ENCODE measurements around the gene TNPO3.
"Not testable (repeated sequence)": the region's sequence is repeated elsewhere in the genome, so short reads cannot be mapped to it uniquely, and the experiment has no call there.

TNPO3 gene

GRCh38 chr7:129084801-129085551 lies 30.1 kb upstream of the TNPO3 start:
- no peaks in the 10 kb centered on the region for H3K4me1 ChIP-seq (ENCODE audit: control insufficient read depth, insufficient read depth, low read length)
- no peak overlapping the region for H3K4me3 ChIP-seq (ENCODE audit: low read length)

GRCh38 chr7:129083525-129083924 lies 28.6 kb upstream of the TNPO3 start:
- Histone ChIP-seq H3K27me3 (ENCODE audit: control insufficient read depth, insufficient read depth, low read length) (no peaks in the 10 kb centered on the region), H3K36me3 (ENCODE audit: control insufficient read depth, insufficient read depth, low read length) (no peaks in the 10 kb centered on the region), H3K4me3 (ENCODE audit: low read length) (no peak overlapping the region)

More at GRCh38 chr7:129084801-129085551, 30.1 kb upstream of the TNPO3 start:
- H3K9me3 ChIP-seq (ENCODE audit: control insufficient read depth, low read length), result no peaks in the 10 kb centered on the region
- no peaks in the 10 kb centered on the region for H3K36me3 ChIP-seq (ENCODE audit: control insufficient read depth, insufficient read depth, low read length)
- no peaks in the 10 kb centered on the region for H3K27me3 ChIP-seq (ENCODE audit: control insufficient read depth, insufficient read depth, low read length)
- H3K9ac ChIP-seq (ENCODE audit: low read length), result no peak overlapping the region

GRCh38 chr7:129078455-129078854 lies 23.5 kb upstream of the TNPO3 start:
- no peaks in the 10 kb centered on the region for H3K4me1 ChIP-seq (ENCODE audit: control insufficient read depth, insufficient read depth, low read length)
- H3K9ac ChIP-seq (ENCODE audit: low read length), result no peak overlapping the region
- H3K36me3 ChIP-seq (ENCODE audit: control insufficient read depth, insufficient read depth, low read length), result no peaks in the 10 kb centered on the region
- H3K9me3 ChIP-seq (ENCODE audit: control insufficient read depth, low read length), result no peaks in the 10 kb centered on the region
- no peaks in the 10 kb centered on the region for H3K27me3 ChIP-seq (ENCODE audit: control insufficient read depth, insufficient read depth, low read length)
- H3K4me3 ChIP-seq (ENCODE audit: low read length), result no peak overlapping the region

More at GRCh38 chr7:129083525-129083924, 28.6 kb upstream of the TNPO3 start:
- no peaks in the 10 kb centered on the region for H3K4me1 ChIP-seq (ENCODE audit: control insufficient read depth, insufficient read depth, low read length)
- no peaks in the 10 kb centered on the region for H3K9me3 ChIP-seq (ENCODE audit: control insufficient read depth, low read length)
- no peak overlapping the region for H3K9ac ChIP-seq (ENCODE audit: low read length)

GRCh38 chr7:129076886-129077285 lies 22.0 kb upstream of the TNPO3 start:
- Histone ChIP-seq H3K9me3 (ENCODE audit: control insufficient read depth, low read length) (no peaks in the 10 kb centered on the region), H3K36me3 (ENCODE audit: control insufficient read depth, insufficient read depth, low read length) (no peaks in the 10 kb centered on the region), H3K9ac (ENCODE audit: low read length) (no peak overlapping the region), H3K4me1 (ENCODE audit: control insufficient read depth, insufficient read depth, low read length) (no peaks in the 10 kb centered on the region), H3K27me3 (ENCODE audit: control insufficient read depth, insufficient read depth, low read length) (no peaks in the 10 kb centered on the region), H3K4me3 (ENCODE audit: low read length) (no peak overlapping the region)

GRCh38 chr7:129074994-129075393 lies 20.1 kb upstream of the TNPO3 start:
- H3K9ac ChIP-seq (ENCODE audit: low read length), result no peak overlapping the region
- H3K27me3 ChIP-seq (ENCODE audit: control insufficient read depth, insufficient read depth, low read length), result no peaks in the 10 kb centered on the region
- no peaks in the 10 kb centered on the region for H3K9me3 ChIP-seq (ENCODE audit: control insufficient read depth, low read length)
- no peaks in the 10 kb centered on the region for H3K4me1 ChIP-seq (ENCODE audit: control insufficient read depth, insufficient read depth, low read length)
- no peak overlapping the region for H3K4me3 ChIP-seq (ENCODE audit: low read length)
- H3K36me3 ChIP-seq (ENCODE audit: control insufficient read depth, insufficient read depth, low read length), result no peaks in the 10 kb centered on the region

- no peaks in the 10 kb centered on the region for H3K36me3 ChIP-seq (ENCODE audit: control insufficient read depth, insufficient read depth, low read length)
- no peak overlapping the region for H3K9ac ChIP-seq (ENCODE audit: low read length)
- H3K9me3 ChIP-seq (ENCODE audit: control insufficient read depth, low read length), result no peaks in the 10 kb centered on the region
- no peaks in the 10 kb centered on the region for H3K4me1 ChIP-seq (ENCODE audit: control insufficient read depth, insufficient read depth, low read length)
- H3K4me3 ChIP-seq (ENCODE audit: low read length), result no peak overlapping the region
- peaks cover under 1% of the 10 kb centered on the region for H3K27me3 ChIP-seq (ENCODE audit: control insufficient read depth, insufficient read depth, low read length)
Observed at GRCh38 chr7:129074361-129074871, 19.5 kb upstream of the TNPO3 start.

- H3K36me3 ChIP-seq (ENCODE audit: control insufficient read depth, insufficient read depth, low read length), result no peaks in the 10 kb centered on the region
- H3K4me1 ChIP-seq (ENCODE audit: control insufficient read depth, insufficient read depth, low read length), result no peaks in the 10 kb centered on the region
- H3K9me3 ChIP-seq (ENCODE audit: control insufficient read depth, low read length), result no peaks in the 10 kb centered on the region
- H3K9ac ChIP-seq (ENCODE audit: low read length), result no peak overlapping the region
- peaks cover 3% of the 10 kb centered on the region for H3K27me3 ChIP-seq (ENCODE audit: control insufficient read depth, insufficient read depth, low read length)
- H3K4me3 ChIP-seq (ENCODE audit: low read length), result no peak overlapping the region
Observed at GRCh38 chr7:129073738-129074137, 18.8 kb upstream of the TNPO3 start.

- H3K36me3 ChIP-seq (ENCODE audit: control insufficient read depth, insufficient read depth, low read length), result no peaks in the 10 kb centered on the region
- H3K4me1 ChIP-seq (ENCODE audit: control insufficient read depth, insufficient read depth, low read length), result no peaks in the 10 kb centered on the region
- H3K9me3 ChIP-seq (ENCODE audit: control insufficient read depth, low read length), result no peaks in the 10 kb centered on the region
Observed at GRCh38 chr7:129073204-129073603, 18.3 kb upstream of the TNPO3 start.

GRCh38 chr7:129072479-129073011 lies 17.6 kb upstream of the TNPO3 start:
- Histone ChIP-seq H3K27me3 (ENCODE audit: control insufficient read depth, insufficient read depth, low read length) (peaks cover 3% of the 10 kb centered on the region), H3K9ac (ENCODE audit: low read length) (no peak overlapping the region), H3K9me3 (ENCODE audit: control insufficient read depth, low read length) (no peaks in the 10 kb centered on the region), H3K4me1 (ENCODE audit: control insufficient read depth, insufficient read depth, low read length) (no peaks in the 10 kb centered on the region), H3K4me3 (ENCODE audit: low read length) (no peak overlapping the region), H3K36me3 (ENCODE audit: control insufficient read depth, insufficient read depth, low read length) (no peaks in the 10 kb centered on the region)

More at GRCh38 chr7:129073204-129073603, 18.3 kb upstream of the TNPO3 start:
- peaks cover 3% of the 10 kb centered on the region for H3K27me3 ChIP-seq (ENCODE audit: control insufficient read depth, insufficient read depth, low read length)
- no peak overlapping the region for H3K9ac ChIP-seq (ENCODE audit: low read length)
- no peak overlapping the region for H3K4me3 ChIP-seq (ENCODE audit: low read length)

GRCh38 chr7:129069021-129069420 lies 14.1 kb upstream of the TNPO3 start:
- Histone ChIP-seq H3K9ac (ENCODE audit: low read length) (no peak overlapping the region), H3K9me3 (ENCODE audit: control insufficient read depth, low read length) (no peaks in the 10 kb centered on the region), H3K36me3 (ENCODE audit: control insufficient read depth, insufficient read depth, low read length) (no peaks in the 10 kb centered on the region), H3K4me1 (ENCODE audit: control insufficient read depth, insufficient read depth, low read length) (no peaks in the 10 kb centered on the region), H3K4me3 (ENCODE audit: low read length) (no peak overlapping the region), H3K27me3 (ENCODE audit: control insufficient read depth, insufficient read depth, low read length) (peaks cover 8% of the 10 kb centered on the region)

GRCh38 chr7:129067943-129068548 lies 13.1 kb upstream of the TNPO3 start:
- no peaks in the 10 kb centered on the region for H3K9me3 ChIP-seq (ENCODE audit: control insufficient read depth, low read length)
- no peak overlapping the region for H3K9ac ChIP-seq (ENCODE audit: low read length)
- no peaks in the 10 kb centered on the region for H3K36me3 ChIP-seq (ENCODE audit: control insufficient read depth, insufficient read depth, low read length)
- H3K27me3 ChIP-seq (ENCODE audit: control insufficient read depth, insufficient read depth, low read length), result peaks cover 8% of the 10 kb centered on the region
- H3K4me1 ChIP-seq (ENCODE audit: control insufficient read depth, insufficient read depth, low read length), result no peaks in the 10 kb centered on the region
- no peak overlapping the region for H3K4me3 ChIP-seq (ENCODE audit: low read length)

GRCh38 chr7:129067132-129067561 lies 12.2 kb upstream of the TNPO3 start:
- H3K27me3 ChIP-seq (ENCODE audit: control insufficient read depth, insufficient read depth, low read length); H3K4me1 ChIP-seq (ENCODE audit: control insufficient read depth, insufficient read depth, low read length); H3K36me3 ChIP-seq (ENCODE audit: control insufficient read depth, insufficient read depth, low read length); H3K9ac ChIP-seq (ENCODE audit: low read length); H3K9me3 ChIP-seq (ENCODE audit: control insufficient read depth, low read length); H3K4me3 ChIP-seq (ENCODE audit: low read length): not testable (repeated sequence)

Data from mucosa of stomach (tissue), 1 donor.